Neural crest cell (in vitro differentiated cells): ENCODE results near the gene ZNF625. TPM values are rescaled to one million over a fixed set of nuclear protein-coding genes. Genes with fewer than 3 reads are reported as not detected.
A peak's percentile ranks its signal among the peaks of the same experiment; 100 is the strongest.

ENCODE experiments used
- DNase-seq: peaks from one replicate; pipeline ENCODE4 v3.0.0; 2021; ENCODE audit warnings: low read depth, mixed read lengths, low spot score
- H3K27ac Mint-ChIP-seq: one replicate; pipeline ENCODE4 v1.8.0; 2021; ENCODE audit warnings: mild to moderate bottlenecking, mixed read lengths; ENCODE audit not compliant: unreplicated experiment
- H3K27me3 Mint-ChIP-seq: 2 replicates; pipeline ENCODE4 v1.8.0; 2021; ENCODE audit warnings: low read depth, mild to moderate bottlenecking, mixed read lengths
- H3K36me3 Mint-ChIP-seq: 2 replicates; pipeline ENCODE4 v1.8.0; 2021; ENCODE audit warnings: low read depth, mild to moderate bottlenecking, mixed read lengths
- H3K4me1 Mint-ChIP-seq: 2 replicates; pipeline ENCODE4 v1.8.0; 2021; ENCODE audit warnings: mixed read lengths
- H3K4me3 Mint-ChIP-seq: one replicate; pipeline ENCODE4 v1.8.0; 2021; ENCODE audit warnings: mild to moderate bottlenecking, mixed read lengths
- H3K9me3 Mint-ChIP-seq: 2 replicates; pipeline ENCODE4 v1.8.0; 2021; ENCODE audit warnings: mixed read lengths
- total RNA-seq: library from RNA; stranded (reverse); gene quantifications from 2 replicates; pipeline ENCODE4 v1.2.1, GENCODE V29; 2021
- TF ChIP-seq, protein P1 (sequence below): fragments of 200-600 bp; sonication (generic); conservative IDR thresholded peaks from 2 replicates; pipeline ENCODE4 v1.5.0; 2021; ENCODE audit warnings: antibody characterized with exemption, mild to moderate bottlenecking

Gene ZNF625
- total RNA-seq, 1 donor from 2014 or later, result 22.8 TPM

GRCh38 chr19:12162882-12163806 lies 6.6 kb upstream of the ZNF625 start, which contains the start of gene ZNF136:
ZNF136 (plus strand) TSS chr19:12163096; CDS start chr19:12163204, 108 bp downstream.
- TF ChIP-seq, protein P1, sequence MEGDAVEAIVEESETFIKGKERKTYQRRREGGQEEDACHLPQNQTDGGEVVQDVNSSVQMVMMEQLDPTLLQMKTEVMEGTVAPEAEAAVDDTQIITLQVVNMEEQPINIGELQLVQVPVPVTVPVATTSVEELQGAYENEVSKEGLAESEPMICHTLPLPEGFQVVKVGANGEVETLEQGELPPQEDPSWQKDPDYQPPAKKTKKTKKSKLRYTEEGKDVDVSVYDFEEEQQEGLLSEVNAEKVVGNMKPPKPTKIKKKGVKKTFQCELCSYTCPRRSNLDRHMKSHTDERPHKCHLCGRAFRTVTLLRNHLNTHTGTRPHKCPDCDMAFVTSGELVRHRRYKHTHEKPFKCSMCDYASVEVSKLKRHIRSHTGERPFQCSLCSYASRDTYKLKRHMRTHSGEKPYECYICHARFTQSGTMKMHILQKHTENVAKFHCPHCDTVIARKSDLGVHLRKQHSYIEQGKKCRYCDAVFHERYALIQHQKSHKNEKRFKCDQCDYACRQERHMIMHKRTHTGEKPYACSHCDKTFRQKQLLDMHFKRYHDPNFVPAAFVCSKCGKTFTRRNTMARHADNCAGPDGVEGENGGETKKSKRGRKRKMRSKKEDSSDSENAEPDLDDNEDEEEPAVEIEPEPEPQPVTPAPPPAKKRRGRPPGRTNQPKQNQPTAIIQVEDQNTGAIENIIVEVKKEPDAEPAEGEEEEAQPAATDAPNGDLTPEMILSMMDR, result no peak
- Mint-ChIP-seq H3K27ac (peak within 1 kb of the TSS; percentile 93), H3K4me3 (peak within 1 kb of the TSS; percentile 93), H3K4me1 (peaks cover 25% of the 10 kb centered on the region), H3K9me3 (no peaks in the 10 kb centered on the region), H3K27me3 (no peaks in the 10 kb centered on the region), H3K36me3 (peaks cover 3% of the 10 kb centered on the region)
- DNase-seq, result peak; percentile 84

DNA sequence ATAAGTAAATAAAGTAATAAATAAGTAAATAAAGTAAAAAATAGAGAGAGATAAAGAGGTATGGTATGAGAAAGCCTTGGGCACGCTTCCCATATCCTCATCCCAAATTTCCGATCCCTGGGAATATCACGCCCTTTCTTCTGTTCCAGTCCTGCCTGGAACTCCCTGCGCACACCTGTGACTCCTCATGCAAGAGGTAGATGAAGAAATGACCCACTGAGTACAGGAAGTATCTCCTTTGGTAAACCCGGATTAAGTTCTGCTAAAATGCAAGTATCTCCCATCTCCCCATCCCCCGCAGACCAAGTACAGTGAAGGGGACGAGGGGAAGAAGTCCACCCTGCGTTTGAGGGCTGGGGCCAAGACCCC lies 6.0 kb upstream of the ZNF625 start:
- peak overlapping the region; percentile 93 for H3K4me3 Mint-ChIP-seq
- H3K9me3 Mint-ChIP-seq, result no peaks in the 10 kb centered on the region
- no peak for DNase-seq
- TF ChIP-seq, protein P1, result no peak
- no peaks in the 10 kb centered on the region for H3K27me3 Mint-ChIP-seq
- peaks cover 3% of the 10 kb centered on the region for H3K36me3 Mint-ChIP-seq
- H3K27ac Mint-ChIP-seq, result peak overlapping the region; percentile 6
- peaks cover 25% of the 10 kb centered on the region for H3K4me1 Mint-ChIP-seq

DNA sequence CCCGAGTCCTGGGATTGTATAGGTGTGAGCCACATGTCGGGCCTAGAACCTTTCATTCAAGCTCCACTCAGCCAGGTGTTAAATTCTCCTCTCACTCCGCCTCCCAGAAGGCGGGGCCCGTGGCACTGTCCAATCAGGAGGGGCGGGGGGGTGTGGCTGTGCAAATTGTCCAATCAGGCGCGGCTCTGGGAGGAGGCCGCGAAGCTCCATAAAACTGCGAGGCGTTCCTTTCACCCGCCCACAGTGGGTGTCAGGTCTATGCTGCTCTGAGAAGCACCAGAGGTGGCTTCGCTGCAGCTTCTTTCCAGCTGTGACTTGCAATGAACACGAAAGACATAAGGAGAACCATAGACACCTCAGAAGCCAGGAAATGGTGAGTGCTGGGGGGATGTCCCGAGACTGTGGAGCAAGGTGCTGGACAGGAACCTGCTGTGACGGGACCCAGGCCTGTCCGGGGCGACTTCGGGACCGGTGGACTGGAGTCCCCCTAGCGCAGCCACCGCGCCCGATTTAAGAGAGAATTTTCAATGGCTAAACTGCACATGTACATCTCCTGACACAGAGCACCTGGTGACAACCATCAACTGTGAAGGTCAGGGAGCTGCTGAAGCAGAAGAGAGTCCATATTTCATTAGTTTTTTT lies 3.4 kb upstream of the ZNF625 start:
- H3K27ac Mint-ChIP-seq, result no peak overlapping the region
- peaks cover 30% of the 10 kb centered on the region for H3K4me1 Mint-ChIP-seq

GRCh38 chr19:12155324-12155860 lies 1.1 kb downstream of the ZNF625 start:
- H3K9me3 Mint-ChIP-seq, result peaks cover 11% of the 10 kb centered on the region
- H3K4me1 Mint-ChIP-seq, result peaks cover 22% of the 10 kb centered on the region
- TF ChIP-seq, protein P1, result no peak
- H3K4me3 Mint-ChIP-seq, result peak overlapping the region; percentile 99
- H3K27ac Mint-ChIP-seq, result peak overlapping the region; percentile 79
- DNase-seq, result no peak
- peaks cover 3% of the 10 kb centered on the region for H3K27me3 Mint-ChIP-seq
- peaks cover 38% of the 10 kb centered on the region for H3K36me3 Mint-ChIP-seq

More for the DNA sequence above, 3.4 kb upstream of the ZNF625 start:
- no peak for DNase-seq
- Mint-ChIP-seq H3K36me3 (peaks cover 8% of the 10 kb centered on the region), H3K27me3 (peaks cover 3% of the 10 kb centered on the region), H3K4me3 (no peak overlapping the region), H3K9me3 (peaks cover 3% of the 10 kb centered on the region)
- TF ChIP-seq, protein P1, result no peak

DNA sequence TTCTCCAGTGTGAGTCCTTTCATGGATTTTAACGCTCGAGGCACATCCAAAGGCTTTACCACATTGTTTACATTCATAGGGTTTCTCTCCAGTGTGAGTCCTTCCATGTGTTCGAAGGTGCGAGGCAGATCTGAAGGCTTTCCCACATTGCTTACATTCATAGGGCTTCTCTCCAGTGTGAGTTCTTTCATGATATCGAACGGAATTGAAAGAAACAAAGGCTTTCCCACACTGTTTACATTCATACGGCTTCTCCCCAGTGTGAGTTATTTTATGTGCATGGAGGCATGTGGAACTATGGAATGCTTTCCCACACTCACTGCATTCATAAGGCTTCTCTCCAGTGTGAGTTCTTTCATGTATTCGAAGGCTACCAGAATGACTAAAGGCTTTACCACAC lies 11.2 kb downstream of the ZNF625 start:
- TF ChIP-seq, protein P1, result no peak
- Mint-ChIP-seq H3K36me3 (peaks cover 57% of the 10 kb centered on the region), H3K4me3 (no peak overlapping the region), H3K27me3 (no peaks in the 10 kb centered on the region), H3K4me1 (peaks cover 11% of the 10 kb centered on the region), H3K27ac (no peak overlapping the region), H3K9me3 (peaks cover 24% of the 10 kb centered on the region)
- no peak for DNase-seq
